Activated CD4-positive, alpha-beta memory T cell treated with anti-CD3 and anti-CD28 coated beads for 36 hours (primary cell): ENCODE data around the gene ZNF610. TPM values are rescaled to one million over a fixed set of nuclear protein-coding genes. Genes with fewer than 3 reads are reported as not detected.

Experiments
- CTCF ChIA-PET: fragments of 350-600 bp; sonication (Branson Sonifier 250); formaldehyde crosslinking; loops from one replicate; lab custom pipeline; 2021; ENCODE audit warnings: antibody characterized with exemption, inconsistent platforms; lab: Charles Lee
- POLR2A ChIA-PET: fragments of 350-600 bp; sonication (Branson Sonifier 250); formaldehyde crosslinking; loops from one replicate; lab custom pipeline; 2021; ENCODE audit warnings: antibody characterized with exemption; lab: Charles Lee
- DNase-seq: peaks from one replicate; pipeline ENCODE4 v3.0.0-alpha.2; 2020
- H3K27ac Mint-ChIP-seq: one replicate; pipeline ENCODE4 v1.8.0; 2021; ENCODE audit warnings: mixed read lengths
- H3K27me3 Mint-ChIP-seq: one replicate; pipeline ENCODE4 v1.8.0; 2021; ENCODE audit warnings: mixed read lengths
- H3K36me3 Mint-ChIP-seq: one replicate; pipeline ENCODE4 v1.8.0; 2021; ENCODE audit warnings: mixed read lengths
- H3K4me1 Mint-ChIP-seq: one replicate; pipeline ENCODE4 v1.8.0; 2021; ENCODE audit warnings: low read depth, mixed read lengths
- H3K4me3 Mint-ChIP-seq: one replicate; pipeline ENCODE4 v1.8.0; 2021; ENCODE audit warnings: mild to moderate bottlenecking, mixed read lengths
- H3K9me3 Mint-ChIP-seq: one replicate; pipeline ENCODE4 v1.8.0; 2021; ENCODE audit warnings: mixed read lengths
- intact Hi-C: fragments of 100-400 bp; cut with micrococcal nuclease; formaldehyde crosslinking; loops from one replicate; pipeline ENCODE4 v1.15.1; 2023
- total RNA-seq, 2 experiments: library from RNA; stranded (reverse); gene quantifications; one replicate each; pipeline ENCODE4 v1.2.3, GENCODE V29; 2021

The ZNF610 gene
- total RNA-seq, 2 experiments from 2014 or later = 1.7 to 2.1 TPM

- Mint-ChIP-seq H3K4me3 (no peak overlapping the region), H3K9me3 (peaks cover 78% of the 10 kb centered on the region), H3K4me1 (no peaks in the 10 kb centered on the region), H3K36me3 (peaks cover 93% of the 10 kb centered on the region), H3K27me3 (no peaks in the 10 kb centered on the region), H3K27ac (no peak overlapping the region)
- no peak for DNase-seq
- intact Hi-C loops = no loop called here
- CTCF ChIA-PET = no interaction called here
- POLR2A ChIA-PET = no interaction called here
Measured at GRCh38 chr19:52410276-52410675, 74.2 kb downstream of the ZNF610 start.

- DNase-seq = no peak
- Mint-ChIP-seq H3K27ac (no peak overlapping the region), H3K9me3 (peaks cover 90% of the 10 kb centered on the region), H3K27me3 (no peaks in the 10 kb centered on the region), H3K36me3 (peaks cover 61% of the 10 kb centered on the region), H3K4me1 (no peaks in the 10 kb centered on the region), H3K4me3 (no peak overlapping the region)
- intact Hi-C loops = no loop called here
- ChIA-PET POLR2A (no interaction called here), CTCF (no interaction called here)
Measured at GRCh38 chr19:52415711-52416110, 79.7 kb downstream of the ZNF610 start.

Other genes with a start within 250 kb of the ZNF610 start
- gene ZNF841, start 240.5 kb upstream of the ZNF610 start, total RNA-seq = 10 to 100 TPM; 14.5 to 17.0 TPM
- 10 to 100 TPM; 10.5 to 11.6 TPM for gene ZNF616, start 196.3 kb upstream of the ZNF610 start, total RNA-seq
- gene ZNF836, start 164.6 kb upstream of the ZNF610 start, total RNA-seq = 10 to 100 TPM in 1 of 2 experiments, 1 to 10 TPM in 1; 8.2 to 12.8 TPM
- gene PPP2R1A, start 146.2 kb upstream of the ZNF610 start, total RNA-seq = 100 to 1,000 TPM; 224 to 229 TPM
- gene ZNF766, start 66.7 kb upstream of the ZNF610 start, total RNA-seq = 10 to 100 TPM; 21.6 to 23.2 TPM
- 1 to 10 TPM; 3.4 to 4.1 TPM for gene ZNF480, start 39.1 kb upstream of the ZNF610 start, total RNA-seq
- gene ZNF880, start 33.7 kb downstream of the ZNF610 start, total RNA-seq = 1 to 10 TPM; 8.2 to 8.3 TPM
- gene ZNF528, start 61.6 kb downstream of the ZNF610 start, total RNA-seq = 1 to 10 TPM; 4.4 to 8.1 TPM
- not detected for gene ZNF534, start 92.9 kb downstream of the ZNF610 start, total RNA-seq
- under 1 TPM; 0.56 to 0.78 TPM for gene ZNF578, start 117.3 kb downstream of the ZNF610 start, total RNA-seq
- 10 to 100 TPM; 31.8 to 32.9 TPM for gene ZNF808, start 191.4 kb downstream of the ZNF610 start, total RNA-seq
- 10 to 100 TPM; 19.9 to 22.7 TPM for gene ZNF701, start 234.0 kb downstream of the ZNF610 start, total RNA-seq